GM19025 (cell line): ENCODE results near the gene AP1G1.
"Not testable (repeated sequence)": the region's sequence is repeated elsewhere in the genome, so short reads cannot be mapped to it uniquely, and the experiment has no call there.

Experiments used
- ATAC-seq: cut with Tn5 transposase; IDR thresholded peaks from one replicate; pipeline ENCODE4 v1.9.1; 2021; ENCODE audit warnings: mild to moderate bottlenecking, low read depth, moderate library complexity; ENCODE audit not compliant: unreplicated experiment

AP1G1 gene

DNA sequence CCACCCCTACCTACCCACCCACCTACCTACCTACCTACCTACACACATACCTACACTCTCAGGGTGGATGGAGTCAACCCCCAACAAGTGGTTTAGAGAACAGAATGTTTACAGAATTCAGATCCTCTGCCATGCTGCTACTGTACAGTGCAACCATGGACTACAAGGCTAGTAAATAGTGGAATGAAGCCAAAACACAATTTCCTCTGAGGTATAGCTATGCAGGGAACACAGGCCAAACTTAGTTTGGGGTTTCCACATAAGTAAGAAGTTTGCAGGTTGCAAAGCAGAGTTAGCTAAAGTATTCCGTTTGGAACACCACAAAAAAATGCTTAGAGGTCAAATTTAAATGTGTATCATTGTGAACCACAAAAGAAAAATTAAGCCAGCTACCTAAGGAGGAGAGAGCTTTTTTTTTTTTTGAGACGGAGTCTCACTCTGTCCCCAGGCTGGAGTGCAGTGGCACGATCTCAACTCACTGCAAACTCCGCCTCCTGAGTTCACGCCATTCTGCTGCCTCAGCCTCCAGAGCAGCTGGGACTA lies 2.7 kb upstream of the AP1G1 start:
- ATAC-seq = no peak

- not testable (repeated sequence) for ATAC-seq
Measured at GRCh38 chr16:71810155-71810530, 1.5 kb upstream of the AP1G1 start.

DNA sequence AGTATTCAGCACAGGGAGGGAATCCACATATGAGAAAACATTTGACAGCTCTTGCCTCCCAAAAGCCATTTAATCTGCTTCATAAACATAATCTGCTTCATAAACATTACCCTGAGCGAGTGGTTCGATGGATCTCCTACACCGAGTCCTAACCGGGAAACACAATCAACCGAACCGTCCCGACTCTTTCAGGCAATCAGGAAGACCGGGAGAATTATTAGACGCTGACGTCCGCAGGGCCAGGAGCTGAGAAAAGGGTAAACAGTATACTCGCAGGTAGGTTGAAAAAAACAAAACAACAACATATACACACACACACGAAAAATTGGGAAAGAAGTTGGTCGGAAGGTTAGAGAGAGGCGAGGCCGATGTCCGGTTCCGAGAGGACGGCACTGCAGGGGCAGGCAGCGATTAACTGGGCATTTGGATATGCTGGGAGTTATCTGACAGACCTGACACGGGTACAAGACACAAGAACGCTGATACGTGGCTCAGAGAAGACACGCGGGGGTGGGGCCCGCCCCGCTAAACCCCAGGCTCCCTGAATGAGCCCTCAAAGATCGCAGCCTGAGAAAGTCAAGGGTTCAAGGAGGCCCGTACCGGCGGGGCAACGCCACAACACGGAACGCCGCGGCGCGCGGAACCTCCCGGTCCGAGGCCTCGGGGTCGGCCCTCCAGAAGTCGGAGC lies 585 bp downstream of the AP1G1 start:
- ATAC-seq = peak; percentile 25

DNA sequence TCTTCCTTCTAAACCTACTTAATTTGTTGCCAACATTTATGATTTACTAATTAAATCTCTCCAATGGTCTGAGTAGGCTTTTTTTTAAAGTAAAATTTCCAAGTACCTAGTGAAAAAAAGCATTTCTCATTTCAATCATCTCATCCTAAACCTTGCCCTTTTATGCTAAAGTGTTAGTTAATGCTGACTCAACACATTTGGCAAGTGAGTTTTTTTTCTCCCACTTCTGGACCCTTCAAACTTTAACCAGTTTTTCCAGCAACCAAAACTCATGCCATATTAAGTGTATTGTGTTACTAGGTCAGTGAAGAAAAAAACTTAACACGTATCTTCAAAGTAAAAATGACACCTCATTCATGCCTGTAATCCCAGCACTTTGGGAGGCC lies 5.3 kb downstream of the AP1G1 start:
- no peak for ATAC-seq

DNA sequence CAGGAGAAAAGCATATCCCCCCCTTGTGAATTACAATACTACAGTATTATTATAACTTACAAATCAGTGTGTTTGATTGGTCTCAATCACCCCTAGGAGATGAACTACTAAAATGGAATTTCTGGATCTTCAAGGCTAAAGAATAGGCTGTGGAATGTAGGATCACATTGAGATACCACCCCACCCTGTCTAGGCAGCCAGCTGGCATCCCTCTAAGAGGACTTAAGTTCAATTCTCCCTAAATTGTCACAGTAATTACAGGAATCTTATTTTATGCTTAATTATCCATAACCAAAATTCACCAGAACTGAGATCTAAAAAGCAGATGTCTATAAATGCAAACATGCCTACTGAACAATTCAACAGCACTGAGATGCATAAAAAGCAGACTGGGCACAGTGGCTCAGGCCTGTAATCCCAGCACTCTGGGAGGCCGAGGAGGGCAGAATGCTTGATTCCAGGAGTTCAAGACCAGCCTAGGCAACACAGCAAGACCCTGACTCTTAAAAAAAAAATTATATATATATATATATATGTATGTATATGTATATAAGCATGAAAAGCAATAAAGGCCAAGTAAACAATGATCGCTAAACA lies 12.0 kb downstream of the AP1G1 start:
- ATAC-seq = no peak

- ATAC-seq = no peak
Measured at GRCh38 chr16:71794943-71795342, 13.7 kb downstream of the AP1G1 start.

- no peak for ATAC-seq
Measured at GRCh38 chr16:71794018-71794417, 14.6 kb downstream of the AP1G1 start.

GRCh38 chr16:71792176-71792575 lies 16.5 kb downstream of the AP1G1 start:
- no peak for ATAC-seq

- not testable (repeated sequence) for ATAC-seq
Measured at GRCh38 chr16:71790329-71790728, 18.3 kb downstream of the AP1G1 start.

DNA sequence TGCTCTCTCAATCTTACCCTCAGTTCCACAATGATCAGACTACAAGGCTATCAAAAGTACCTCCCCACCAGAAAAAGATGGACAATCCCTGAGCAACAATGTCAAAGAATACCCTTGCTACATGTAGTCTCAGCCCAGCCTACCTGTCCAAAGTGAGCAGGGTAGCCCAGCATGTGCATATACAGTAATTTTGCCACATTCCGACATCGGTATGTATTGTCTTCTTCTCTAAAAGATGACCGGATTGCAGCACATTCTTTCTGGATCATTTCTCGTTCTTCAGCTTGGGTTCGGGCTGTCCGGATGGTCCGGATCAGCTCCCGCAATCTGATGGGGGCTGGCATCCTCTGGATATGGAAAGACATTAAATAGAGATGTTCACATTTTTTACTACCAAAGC lies 19.5 kb downstream of the AP1G1 start:
- ATAC-seq = no peak

GRCh38 chr16:71788578-71788977 lies 20.1 kb downstream of the AP1G1 start:
- no peak for ATAC-seq

DNA sequence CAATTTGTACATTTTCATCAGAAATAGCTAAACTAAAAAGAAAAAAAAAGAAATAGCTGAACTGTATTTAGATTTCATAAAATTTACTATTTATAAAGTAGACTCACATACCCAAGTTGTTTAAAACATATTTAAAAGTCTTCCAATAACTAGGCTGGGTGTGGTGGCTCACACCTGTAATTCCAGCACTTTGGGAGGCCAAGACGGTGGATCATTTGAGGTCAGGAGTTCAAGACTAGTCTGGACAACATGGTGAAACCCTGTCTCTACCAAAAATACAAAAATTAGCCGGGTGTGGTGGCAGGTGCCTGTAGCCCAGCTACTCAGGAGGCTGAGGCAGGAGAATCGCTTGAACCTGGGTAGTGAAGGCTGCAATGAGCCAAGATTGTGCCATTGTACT lies 23.5 kb downstream of the AP1G1 start:
- not testable (repeated sequence) for ATAC-seq

DNA sequence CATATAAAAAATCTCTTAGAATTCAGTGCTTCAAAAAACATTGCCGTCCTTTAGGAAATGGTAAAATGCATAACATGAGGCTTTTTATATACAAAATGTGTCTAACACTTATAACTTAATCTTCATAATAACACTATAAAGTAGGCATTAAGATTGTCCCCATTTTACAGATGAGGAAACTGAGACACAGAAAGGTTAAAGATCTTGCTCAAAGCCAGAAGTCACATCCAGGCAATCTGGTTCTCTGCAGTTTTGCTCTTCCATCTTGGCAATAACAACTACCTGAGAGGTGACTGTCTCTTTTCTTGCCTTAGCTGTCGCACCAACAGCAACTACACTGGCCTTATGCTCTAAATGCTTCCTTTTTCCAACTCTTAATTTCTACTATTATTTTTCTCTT lies 24.5 kb downstream of the AP1G1 start:
- ATAC-seq = no peak

GRCh38 chr16:71781741-71782140 lies 26.9 kb downstream of the AP1G1 start:
- ATAC-seq = no peak

DNA sequence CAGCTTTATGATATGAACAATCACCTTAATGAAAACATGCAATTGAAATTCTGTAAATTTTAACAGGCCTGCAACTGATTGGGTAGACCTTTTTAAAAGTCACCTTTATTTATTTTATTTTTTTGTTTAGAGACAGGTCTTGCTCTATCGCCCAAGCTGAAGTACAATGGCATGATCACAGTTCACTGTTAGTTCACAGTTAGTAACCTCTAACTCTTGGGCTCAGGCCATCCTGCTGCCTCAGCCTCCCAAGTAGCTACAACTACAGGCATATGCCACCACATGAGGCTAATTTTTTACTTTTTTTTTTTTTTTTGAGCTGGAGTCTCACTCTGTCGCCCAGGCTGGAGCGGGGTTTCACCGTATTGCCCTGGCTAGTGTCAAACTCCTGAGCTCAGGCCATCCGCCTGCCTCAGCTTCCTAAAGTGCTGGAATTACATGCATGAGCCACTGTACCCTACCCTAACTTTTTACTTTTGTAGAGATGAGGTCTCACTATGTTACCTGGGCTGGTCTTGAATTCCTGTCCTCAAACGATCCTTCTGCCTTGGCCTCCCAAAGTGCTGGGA lies 28.0 kb downstream of the AP1G1 start:
- ATAC-seq = no peak

GRCh38 chr16:71778780-71779179 lies 29.9 kb downstream of the AP1G1 start:
- no peak for ATAC-seq

DNA sequence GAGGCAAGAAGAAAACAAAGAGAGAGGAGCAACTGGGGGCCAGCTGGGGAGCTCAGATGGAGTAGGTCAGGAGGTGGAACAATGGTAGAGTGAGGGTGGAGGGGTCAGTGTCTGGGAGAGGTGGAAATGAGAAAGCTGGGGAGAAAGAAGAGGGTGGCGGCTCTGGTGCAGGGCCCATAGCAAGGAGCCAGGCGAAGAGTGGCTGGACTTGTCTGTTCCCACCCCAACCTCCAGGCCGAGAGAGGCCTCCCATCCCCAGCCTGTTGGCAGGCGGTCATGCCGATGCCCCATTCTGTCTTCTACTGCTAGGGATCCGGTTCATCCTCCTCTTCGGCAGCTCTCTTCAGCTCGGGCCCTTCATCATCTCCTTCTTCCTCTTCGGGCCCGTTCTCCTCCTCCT lies 31.3 kb downstream of the AP1G1 start:
- no peak for ATAC-seq

DNA sequence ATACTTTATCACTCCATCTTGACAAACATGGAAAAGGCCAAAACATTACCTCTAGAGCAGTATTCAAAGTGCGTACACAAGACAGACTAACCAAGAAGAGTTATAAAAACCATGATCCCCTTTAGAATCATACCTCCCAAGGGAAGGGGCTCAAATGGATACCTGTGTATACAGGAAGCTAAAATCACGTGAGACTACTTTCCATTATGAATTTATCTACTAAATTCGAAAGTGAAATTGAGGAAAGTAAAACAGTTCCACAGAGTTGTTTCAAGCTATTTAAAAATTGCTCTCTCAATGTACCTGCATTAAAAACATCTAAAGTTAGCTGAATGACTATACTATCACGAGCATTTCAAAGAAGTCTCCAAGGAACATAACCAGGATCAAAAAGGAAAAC lies 32.7 kb downstream of the AP1G1 start:
- no peak for ATAC-seq

DNA sequence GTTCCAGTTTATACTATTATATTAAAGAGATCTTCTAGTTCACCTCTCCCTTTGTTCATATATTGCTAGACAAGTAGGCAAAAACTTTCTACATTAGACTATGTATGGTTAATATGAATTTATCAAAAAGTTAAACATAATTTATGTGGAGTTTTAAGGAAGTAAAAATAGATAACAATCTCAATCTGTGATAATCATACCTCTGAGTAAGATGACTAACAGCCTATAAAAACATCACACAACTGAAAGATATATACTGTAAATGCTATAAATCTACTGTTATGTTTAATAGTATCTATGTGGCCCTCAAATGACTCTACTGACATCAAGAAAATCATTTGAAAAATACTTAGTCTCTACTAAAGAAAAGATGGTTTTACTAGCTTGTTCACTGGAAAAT lies 37.1 kb downstream of the AP1G1 start:
- ATAC-seq = no peak

DNA sequence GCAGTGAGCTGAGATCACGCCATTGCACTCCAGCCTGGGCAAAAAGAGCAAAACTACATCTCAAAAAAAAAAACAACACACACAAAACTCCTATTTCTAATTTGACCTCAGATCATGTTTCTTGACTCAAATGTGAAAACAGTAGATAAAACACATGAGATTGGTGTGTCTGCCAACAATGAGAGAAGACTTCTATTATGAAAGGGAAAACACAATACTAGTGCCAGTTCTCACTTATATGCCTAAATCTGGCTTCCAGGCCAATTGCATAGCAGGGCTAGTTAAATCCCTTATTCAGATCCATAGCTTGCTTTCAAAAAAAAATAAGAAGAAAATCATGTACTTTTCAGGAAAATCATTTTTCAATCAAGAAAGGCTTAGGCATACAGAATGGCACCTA lies 39.4 kb downstream of the AP1G1 start:
- no peak for ATAC-seq

DNA sequence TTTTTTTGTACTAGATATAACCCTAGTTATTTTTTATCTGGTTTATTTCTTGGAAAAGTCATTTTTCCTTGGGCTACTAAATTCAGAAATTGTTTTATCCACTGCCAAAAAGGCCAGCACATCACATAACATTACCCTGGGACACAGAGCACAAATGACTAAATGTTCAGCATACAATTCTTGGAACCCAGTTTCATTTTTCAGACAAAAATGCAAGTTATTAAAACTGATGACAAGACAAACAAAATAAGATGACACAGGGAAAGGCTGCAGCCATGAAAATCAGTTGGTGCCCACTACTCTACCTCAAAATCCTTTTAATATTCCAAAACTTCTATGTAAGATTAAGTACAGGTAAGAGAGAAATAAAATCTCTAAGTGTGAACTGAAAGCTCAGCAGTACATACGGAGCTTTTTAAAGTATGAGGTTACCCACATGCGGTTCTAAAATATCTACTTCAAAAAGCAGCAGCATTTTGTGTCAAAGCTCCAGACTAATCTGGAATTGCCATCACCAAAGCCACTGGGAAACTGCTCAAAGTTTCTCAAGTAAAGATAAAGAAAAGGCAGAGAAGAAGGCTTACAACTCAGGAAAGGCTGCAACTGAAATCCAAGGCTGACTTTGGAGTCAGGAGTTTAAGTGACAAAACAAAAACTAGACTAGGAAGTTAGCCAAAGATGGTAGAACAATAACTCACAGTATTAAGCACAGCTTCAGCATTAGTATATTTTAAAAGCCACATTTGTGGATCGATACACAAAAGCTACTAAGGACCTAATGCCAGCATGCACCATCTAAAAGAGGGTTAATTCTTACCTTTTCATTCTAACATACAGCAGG lies 41.4 kb downstream of the AP1G1 start:
- no peak for ATAC-seq
